Left forelimb (tissue), 1 donor: ENCODE results near the gene GNA14.
"Not testable (repeated sequence)": the region's sequence is repeated elsewhere in the genome, so short reads cannot be mapped to it uniquely, and the experiment has no call there.

Experiments
- DNase-seq: peaks from one replicate; pipeline ENCODE4 v3.0.0-alpha.2; 2018; ENCODE audit warnings: low spot score

Gene GNA14

DNA sequence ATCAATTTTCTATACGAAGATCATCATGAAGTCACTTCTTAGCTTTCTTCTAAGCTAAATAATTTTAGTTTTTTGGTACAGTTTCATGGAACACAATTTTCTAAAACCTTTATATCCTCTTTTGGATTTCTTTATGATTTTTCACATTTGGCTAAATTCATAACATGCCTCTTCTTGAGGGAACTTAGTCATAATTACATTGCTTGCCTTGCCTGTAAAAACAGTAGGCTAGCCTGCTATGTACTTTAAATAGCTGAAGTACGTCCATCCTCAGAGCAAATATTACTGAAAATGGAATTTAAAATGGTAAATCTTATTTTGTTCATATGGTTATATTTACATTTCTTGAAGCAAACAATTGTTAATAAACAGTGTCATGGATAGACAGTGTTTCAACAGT lies 245.8 kb downstream of the GNA14 start:
- DNase-seq: no peak

GRCh38 chr9:77399964-77400363 lies 248.2 kb downstream of the GNA14 start:
- DNase-seq: no peak

GRCh38 chr9:77398581-77398980 lies 249.5 kb downstream of the GNA14 start:
- not testable (repeated sequence) for DNase-seq

- no peak for DNase-seq
Observed at GRCh38 chr9:77392328-77392727, 255.8 kb downstream of the GNA14 start.

DNA sequence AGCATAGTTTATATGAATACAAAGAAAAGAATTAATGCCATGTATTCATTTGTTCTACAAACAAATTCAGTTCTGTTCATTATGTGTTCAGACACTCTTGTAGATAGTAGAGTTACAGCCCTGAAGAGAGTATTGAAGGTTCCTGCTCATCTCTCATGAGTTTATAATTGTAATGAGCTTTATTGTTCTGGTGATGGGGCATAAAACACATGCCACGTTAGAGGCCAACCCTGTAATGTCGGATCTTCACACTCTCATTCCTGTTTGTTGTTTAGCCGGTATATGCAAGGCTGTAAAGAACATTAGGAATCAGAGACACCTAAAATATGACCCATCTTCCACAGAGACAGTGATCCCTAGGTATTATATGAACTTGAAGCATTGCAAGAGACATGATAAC lies 256.3 kb downstream of the GNA14 start:
- DNase-seq: no peak

GRCh38 chr9:77386187-77386586 lies 261.9 kb downstream of the GNA14 start:
- no peak for DNase-seq

- DNase-seq: no peak
Observed at GRCh38 chr9:77384406-77384805, 263.7 kb downstream of the GNA14 start.

DNA sequence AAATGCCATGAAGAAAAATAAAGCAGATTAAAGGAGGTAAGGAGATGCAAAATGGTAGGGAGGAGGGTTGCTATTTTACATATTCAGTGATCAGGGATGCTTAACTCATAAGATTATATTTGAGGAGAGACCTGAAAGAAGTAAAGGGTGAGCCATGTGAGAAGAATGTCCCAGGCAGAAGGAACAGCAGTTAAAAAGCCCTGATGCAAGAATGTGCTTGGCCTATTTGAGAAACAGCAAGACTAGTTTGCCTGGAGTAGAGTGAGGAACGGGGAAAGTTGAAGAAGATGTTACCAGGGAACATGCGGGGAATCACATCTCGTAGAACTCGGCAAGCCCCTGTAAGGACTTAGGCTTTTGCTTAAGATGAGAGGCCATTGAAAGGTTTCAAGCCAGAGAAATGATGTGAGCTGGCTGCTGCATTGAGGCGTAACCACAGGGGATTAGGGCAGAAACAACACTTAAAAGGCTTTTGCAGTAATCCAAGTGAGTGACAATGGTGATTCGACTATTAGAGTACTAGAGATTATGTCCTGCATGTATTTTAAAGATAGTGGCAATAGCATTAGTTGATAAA lies 272.1 kb downstream of the GNA14 start:
- no peak for DNase-seq

DNA sequence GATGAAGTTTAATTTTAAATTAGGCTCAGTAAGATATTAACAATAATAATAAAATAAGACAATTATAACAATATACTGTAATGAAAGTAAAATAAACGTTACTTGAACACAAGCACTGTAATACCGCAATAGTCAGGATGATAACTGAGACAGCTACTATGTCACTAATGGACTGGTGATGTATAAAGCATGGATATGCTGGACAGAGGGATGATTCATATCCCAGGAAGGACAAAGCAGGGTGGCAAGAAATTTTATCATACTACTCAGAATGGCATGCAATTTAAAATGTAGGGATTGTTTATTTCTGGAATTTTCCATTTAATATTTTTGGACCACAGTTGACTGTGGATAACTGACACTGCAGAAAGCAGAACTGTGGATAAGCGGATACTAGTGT lies 273.9 kb downstream of the GNA14 start:
- no peak for DNase-seq
